ENCODE results near the gene TLR6.

- TF ChIP-seq POLR2A (IDR thresholded peaks at IDR 0.05; ENCODE audit: low read length) (no peak), GATA1 (IDR thresholded peaks at IDR 0.05; ENCODE audit: low read depth, low read length) (no peak)
These were observed 571 bp downstream of the TLR6 start for GRCh38 chr4:38856046-38856445.
